B cell (primary cell): ENCODE measurements around the gene PPCDC. TPM values are rescaled to one million over a fixed set of nuclear protein-coding genes. Genes with fewer than 3 reads are reported as not detected.

Source experiments
- ATAC-seq: fragments of 200-7000 bp; cut with Tn5 transposase; one replicate; pipeline ENCODE4 v1.10.0; 2021; ENCODE audit warnings: low read depth, mild to moderate bottlenecking, moderate number of reproducible peaks, moderate library complexity
- CTCF ChIA-PET: fragments of 350-600 bp; sonication (Branson Sonifier 250); formaldehyde crosslinking; loops from one replicate; lab custom pipeline; 2021; ENCODE audit warnings: antibody characterized with exemption, inconsistent platforms; lab: Charles Lee
- POLR2A ChIA-PET: fragments of 350-600 bp; sonication (Branson Sonifier 250); formaldehyde crosslinking; loops from one replicate; lab custom pipeline; 2021; ENCODE audit warnings: antibody characterized with exemption; lab: Charles Lee
- DNase-seq: peaks from one replicate; pipeline ENCODE4 v3.0.0; 2013
- H2AFZ ChIP-seq: 2 replicates; pipeline ENCODE4 v1.6.1; 2012; ENCODE audit warnings: mild to moderate bottlenecking, low read depth, low read length; ENCODE audit not compliant: insufficient read depth, poor library complexity, severe bottlenecking
- H3K27ac ChIP-seq, 2 donors: 1 replicate in 1 of 2; 2 replicates in 1 of 2; pipeline ENCODE4 v1.5.1; 2012 to 2013; ENCODE audit warnings: low read length in 2 of 2, mild to moderate bottlenecking in 2 of 2, moderate library complexity in 1 of 2
- H3K27me3 ChIP-seq, 4 experiments: fragments of 200-600 bp in 1 of 4; sonication (generic) in 1 of 4; replicated peaks in 1 of 4; 1 replicate in 2 of 4; 2 replicates in 2 of 4; pipeline versions ENCODE4 v1.6.1 to v1.7.0; 2013 to 2016; ENCODE audit warnings: low read length in 3 of 4, mild to moderate bottlenecking in 2 of 4, mixed read lengths in 1 of 4, moderate library complexity in 1 of 4; ENCODE audit not compliant: insufficient read depth in 4 of 4, control insufficient read depth in 3 of 4; ENCODE audit errors: control extremely low read depth in 1 of 4
- H3K36me3 ChIP-seq, 2 experiments: replicated peaks in 1 of 2; 1 replicate in 1 of 2; 2 replicates in 1 of 2; pipeline versions ENCODE4 v1.6.1 to v1.7.1; 2013; ENCODE audit warnings: low read length in 1 of 2; ENCODE audit not compliant: insufficient read depth in 2 of 2, control insufficient read depth in 1 of 2; ENCODE audit errors: control extremely low read depth in 1 of 2, extremely low read depth in 1 of 2
- H3K4me1 ChIP-seq, 2 donors: fragments of 200-600 bp in 1 of 2; sonication (generic) in 1 of 2; 1 replicate in 1 of 2; 2 replicates in 1 of 2; pipeline versions ENCODE4 v1.5.1 to v1.6.1; 2013 to 2017; ENCODE audit warnings: low read length in 2 of 2; ENCODE audit not compliant: control insufficient read depth in 2 of 2, insufficient read depth in 2 of 2
- H3K4me2 ChIP-seq: replicated peaks from 2 replicates; pipeline ENCODE3; 2012; ENCODE audit warnings: mild to moderate bottlenecking, low read depth, low read length; ENCODE audit not compliant: poor library complexity, severe bottlenecking
- H3K4me3 ChIP-seq, 5 experiments: fragments of 200-600 bp in 1 of 5; sonication (generic) in 1 of 5; 1 replicate in 3 of 5; 2 replicates in 2 of 5; pipeline versions ENCODE4 v1.5.1 to v1.7.0; 2011 to 2016; ENCODE audit warnings: low read length in 4 of 5, mild to moderate bottlenecking in 4 of 5, low read depth in 2 of 5, control low read depth in 1 of 5, moderate library complexity in 1 of 5; ENCODE audit not compliant: insufficient read depth in 1 of 5; ENCODE audit errors: control extremely low read depth in 1 of 5, extremely low read depth in 1 of 5
- H3K79me2 ChIP-seq: fragments of 200-600 bp; sonication (generic); one replicate; pipeline ENCODE4 v1.6.0; 2016; ENCODE audit warnings: low read length; ENCODE audit not compliant: control insufficient read depth, insufficient read depth
- H3K9ac ChIP-seq: fragments of 200-600 bp; sonication (generic); 2 replicates; pipeline ENCODE4 v1.6.1; 2017; ENCODE audit warnings: mild to moderate bottlenecking, low read length, moderate library complexity
- H3K9me3 ChIP-seq, 3 donors: one replicate each; pipeline versions ENCODE4 v1.6.1 to v1.7.1; 2013; ENCODE audit warnings: low read length in 2 of 3; ENCODE audit not compliant: control insufficient read depth in 2 of 3, insufficient read depth in 1 of 3; ENCODE audit errors: control extremely low read depth in 1 of 3
- H4K20me1 ChIP-seq: 2 replicates; pipeline ENCODE4 v1.6.0; 2012; ENCODE audit warnings: mild to moderate bottlenecking, low read length; ENCODE audit not compliant: insufficient read depth, control insufficient read depth, poor library complexity, severe bottlenecking
- H3K27ac Mint-ChIP-seq: one replicate; pipeline ENCODE4 v1.8.0; 2021; ENCODE audit warnings: mixed read lengths
- H3K27me3 Mint-ChIP-seq: one replicate; pipeline ENCODE4 v1.8.0; 2021; ENCODE audit warnings: mixed read lengths
- H3K4me1 Mint-ChIP-seq: one replicate; pipeline ENCODE4 v1.8.0; 2021; ENCODE audit warnings: mixed read lengths
- H3K4me3 Mint-ChIP-seq: one replicate; pipeline ENCODE4 v1.8.0; 2021; ENCODE audit warnings: mixed read lengths
- H3K9me3 Mint-ChIP-seq: one replicate; pipeline ENCODE4 v1.8.0; 2022; ENCODE audit warnings: mixed read lengths; ENCODE audit not compliant: insufficient read depth
- CTCF ChIP-seq: fragments of 200-600 bp; IDR thresholded peaks from one replicate; pipeline ENCODE4 v1.8.0; 2022; ENCODE audit warnings: antibody characterized with exemption, mild to moderate bottlenecking
- EZH2 ChIP-seq: IDR thresholded peaks from 2 replicates; pipeline ENCODE4 v1.6.1; 2012; ENCODE audit warnings: borderline replicate concordance, low read depth, mild to moderate bottlenecking, moderate library complexity, low read length; ENCODE audit not compliant: insufficient read depth, poor library complexity, severe bottlenecking
- WGBS: methylation state at CpG from one replicate; pipeline ENCODE4 v1.1.5; 2013; ENCODE audit warnings: missing lambda C conversion rate; ENCODE audit not compliant: insufficient coverage; 5-methylcytosine and 5-hydroxymethylcytosine counted together
- intact Hi-C: fragments of 100-400 bp; cut with micrococcal nuclease; formaldehyde crosslinking; loops from one replicate; pipeline ENCODE4 v1.10.0; 2022
- polyA plus RNA-seq: library from polyadenylated mRNA; depleted of rRNA; stranded (reverse); fragments of >200 nt; gene quantifications from 2 replicates; pipeline ENCODE4 v1.2.3, GENCODE V29; 2012
- total RNA-seq, 2 donors: library from RNA; stranded (reverse); fragments of 120-200 nt in 1 of 2; gene quantifications; 1 replicate in 1 of 2; 2 replicates in 1 of 2; pipeline versions ENCODE4 v1.2.3 to v1.2.4, GENCODE V29; 2013 to 2022

The PPCDC gene
- total and polyA plus RNA-seq, 2 donors (not counting 1 experiment from before 2014, with no cell fraction given) = 15.1 to 19.7 TPM

- H3K9ac ChIP-seq = no peak overlapping the region
- H3K36me3 ChIP-seq = no peaks in the 10 kb centered on the region
- ATAC-seq (no peak), DNase-seq (no peak)
- H3K27ac ChIP-seq = no peak overlapping the region
- H2AFZ ChIP-seq = no peak overlapping the region
- no peaks in the 10 kb centered on the region for H4K20me1 ChIP-seq
- Mint-ChIP-seq H3K9me3 (peaks cover 2% of the 10 kb centered on the region), H3K4me1 (peaks cover 11% of the 10 kb centered on the region), H3K27ac (no peak overlapping the region), H3K27me3 (no peaks in the 10 kb centered on the region), H3K4me3 (no peak overlapping the region)
- H3K9me3 ChIP-seq = peaks cover 0 to 12% (median 7%) of the 10 kb centered on the region in 3 donors
- H3K27me3 ChIP-seq = no peaks in the 10 kb centered on the region
- H3K4me3 ChIP-seq = no peak overlapping the region
- ChIA-PET CTCF (no interaction called here), POLR2A (no interaction called here)
- WGBS = 85% methylated on average over 4 of the region's 4 CpGs
- no peaks in the 10 kb centered on the region for H3K79me2 ChIP-seq
- H3K4me1 ChIP-seq = peaks cover 0 to 1% of the 10 kb centered on the region in 2 donors
- no peak overlapping the region for H3K4me2 ChIP-seq
- intact Hi-C loops = no loop called here
- no peak for TF ChIP-seq EZH2
- TF ChIP-seq CTCF = no peak
Observed at GRCh38 chr15:75063338-75063737, 39.9 kb downstream of the PPCDC start.

- peaks cover 2 to 7% of the 10 kb centered on the region in 2 donors for H3K4me1 ChIP-seq
- peaks cover 2% of the 10 kb centered on the region for H3K9me3 Mint-ChIP-seq
- no peak overlapping the region for H3K27ac ChIP-seq
- no peak for TF ChIP-seq CTCF
- TF ChIP-seq EZH2 = no peak
- ATAC-seq (no peak), DNase-seq (no peak)
- H3K4me2 ChIP-seq = no peak overlapping the region
- no peaks in the 10 kb centered on the region for H3K27me3 ChIP-seq
- peaks cover 0 to 12% (median 7%) of the 10 kb centered on the region in 3 donors for H3K9me3 ChIP-seq
- H3K27me3 Mint-ChIP-seq = no peaks in the 10 kb centered on the region
- no peaks in the 10 kb centered on the region for H3K79me2 ChIP-seq
- peaks cover 17% of the 10 kb centered on the region for H3K4me1 Mint-ChIP-seq
- intact Hi-C loops = no loop called here
- no peak overlapping the region for H3K4me3 Mint-ChIP-seq
- no peaks in the 10 kb centered on the region for H4K20me1 ChIP-seq
- H3K4me3 ChIP-seq = no peak overlapping the region
- H2AFZ ChIP-seq = no peak overlapping the region
- no peak overlapping the region for H3K9ac ChIP-seq
- ChIA-PET POLR2A (no interaction called here), CTCF (no interaction called here)
- 97% methylated on average over 7 of the region's 9 CpGs for WGBS
- no peak overlapping the region for H3K27ac Mint-ChIP-seq
- no peaks in the 10 kb centered on the region for H3K36me3 ChIP-seq
Observed at GRCh38 chr15:75063889-75064288, 40.5 kb downstream of the PPCDC start.
